Measurements from ENCODE around the gene BCAS1.

The BCAS1 gene

DNA sequence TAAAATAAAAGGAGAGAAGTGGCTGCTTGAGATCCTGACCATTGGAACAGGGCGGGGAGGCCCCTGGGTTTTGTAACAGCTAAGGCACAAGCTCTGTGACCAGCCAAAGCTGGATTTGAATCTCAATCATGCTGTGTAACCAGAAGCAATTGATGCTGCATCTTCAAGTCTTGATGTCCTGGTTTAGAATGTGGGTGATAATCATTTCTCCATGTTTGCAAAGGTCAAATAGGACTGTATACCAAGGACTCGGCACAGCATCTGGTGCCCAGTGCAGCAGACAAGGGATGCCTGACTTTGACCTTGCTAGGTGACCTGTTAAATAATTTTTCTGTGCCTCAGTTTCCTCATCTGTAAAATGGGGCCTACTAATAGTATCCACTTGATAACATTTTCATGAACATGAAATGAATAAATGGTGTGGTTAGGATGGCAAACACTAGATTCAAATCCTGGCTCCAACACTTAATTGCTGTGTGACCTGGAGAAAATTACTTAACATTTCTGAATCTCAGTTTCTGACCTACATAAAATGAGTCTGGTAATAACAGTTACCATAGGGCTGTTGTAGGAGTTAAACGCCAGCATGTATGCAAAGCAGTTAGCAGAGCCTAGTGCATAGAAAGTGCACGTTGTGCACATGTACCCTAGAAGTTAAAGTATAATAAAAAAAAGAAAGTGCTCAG, 46.3 kb upstream of the BCAS1 start:
- DNase-seq (ENCODE audit: low read depth in 1 of 2, low spot score in 1 of 2), result no peak
- Histone ChIP-seq H3K4me3 (replicated peaks; ENCODE audit: insufficient read depth, low read length) (no peak overlapping the region), H3K27me3 (ENCODE audit: insufficient read depth, poor library complexity, severe bottlenecking) (no peaks in the 10 kb centered on the region), H3K27ac (replicated peaks) (no peak overlapping the region)
- no peak for TF ChIP-seq SPI1 (IDR thresholded peaks at IDR 0.05; ENCODE audit: borderline replicate concordance, low read depth)
- no peak for TF ChIP-seq GABPA (IDR thresholded peaks at IDR 0.05; ENCODE audit: low read depth)
- TF ChIP-seq, protein P1, sequence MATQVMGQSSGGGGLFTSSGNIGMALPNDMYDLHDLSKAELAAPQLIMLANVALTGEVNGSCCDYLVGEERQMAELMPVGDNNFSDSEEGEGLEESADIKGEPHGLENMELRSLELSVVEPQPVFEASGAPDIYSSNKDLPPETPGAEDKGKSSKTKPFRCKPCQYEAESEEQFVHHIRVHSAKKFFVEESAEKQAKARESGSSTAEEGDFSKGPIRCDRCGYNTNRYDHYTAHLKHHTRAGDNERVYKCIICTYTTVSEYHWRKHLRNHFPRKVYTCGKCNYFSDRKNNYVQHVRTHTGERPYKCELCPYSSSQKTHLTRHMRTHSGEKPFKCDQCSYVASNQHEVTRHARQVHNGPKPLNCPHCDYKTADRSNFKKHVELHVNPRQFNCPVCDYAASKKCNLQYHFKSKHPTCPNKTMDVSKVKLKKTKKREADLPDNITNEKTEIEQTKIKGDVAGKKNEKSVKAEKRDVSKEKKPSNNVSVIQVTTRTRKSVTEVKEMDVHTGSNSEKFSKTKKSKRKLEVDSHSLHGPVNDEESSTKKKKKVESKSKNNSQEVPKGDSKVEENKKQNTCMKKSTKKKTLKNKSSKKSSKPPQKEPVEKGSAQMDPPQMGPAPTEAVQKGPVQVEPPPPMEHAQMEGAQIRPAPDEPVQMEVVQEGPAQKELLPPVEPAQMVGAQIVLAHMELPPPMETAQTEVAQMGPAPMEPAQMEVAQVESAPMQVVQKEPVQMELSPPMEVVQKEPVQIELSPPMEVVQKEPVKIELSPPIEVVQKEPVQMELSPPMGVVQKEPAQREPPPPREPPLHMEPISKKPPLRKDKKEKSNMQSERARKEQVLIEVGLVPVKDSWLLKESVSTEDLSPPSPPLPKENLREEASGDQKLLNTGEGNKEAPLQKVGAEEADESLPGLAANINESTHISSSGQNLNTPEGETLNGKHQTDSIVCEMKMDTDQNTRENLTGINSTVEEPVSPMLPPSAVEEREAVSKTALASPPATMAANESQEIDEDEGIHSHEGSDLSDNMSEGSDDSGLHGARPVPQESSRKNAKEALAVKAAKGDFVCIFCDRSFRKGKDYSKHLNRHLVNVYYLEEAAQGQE (IDR thresholded peaks at IDR 0.05; ENCODE audit: insufficient replicate concordance, low read depth), result no peak
- TF ChIP-seq POLR2AphosphoS5 (IDR thresholded peaks at IDR 0.05; ENCODE audit: low read depth), result no peak
- TF ChIP-seq, protein P2, sequence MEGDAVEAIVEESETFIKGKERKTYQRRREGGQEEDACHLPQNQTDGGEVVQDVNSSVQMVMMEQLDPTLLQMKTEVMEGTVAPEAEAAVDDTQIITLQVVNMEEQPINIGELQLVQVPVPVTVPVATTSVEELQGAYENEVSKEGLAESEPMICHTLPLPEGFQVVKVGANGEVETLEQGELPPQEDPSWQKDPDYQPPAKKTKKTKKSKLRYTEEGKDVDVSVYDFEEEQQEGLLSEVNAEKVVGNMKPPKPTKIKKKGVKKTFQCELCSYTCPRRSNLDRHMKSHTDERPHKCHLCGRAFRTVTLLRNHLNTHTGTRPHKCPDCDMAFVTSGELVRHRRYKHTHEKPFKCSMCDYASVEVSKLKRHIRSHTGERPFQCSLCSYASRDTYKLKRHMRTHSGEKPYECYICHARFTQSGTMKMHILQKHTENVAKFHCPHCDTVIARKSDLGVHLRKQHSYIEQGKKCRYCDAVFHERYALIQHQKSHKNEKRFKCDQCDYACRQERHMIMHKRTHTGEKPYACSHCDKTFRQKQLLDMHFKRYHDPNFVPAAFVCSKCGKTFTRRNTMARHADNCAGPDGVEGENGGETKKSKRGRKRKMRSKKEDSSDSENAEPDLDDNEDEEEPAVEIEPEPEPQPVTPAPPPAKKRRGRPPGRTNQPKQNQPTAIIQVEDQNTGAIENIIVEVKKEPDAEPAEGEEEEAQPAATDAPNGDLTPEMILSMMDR (IDR thresholded peaks at IDR 0.05; ENCODE audit: insufficient read depth, low read length), result no peak

DNA sequence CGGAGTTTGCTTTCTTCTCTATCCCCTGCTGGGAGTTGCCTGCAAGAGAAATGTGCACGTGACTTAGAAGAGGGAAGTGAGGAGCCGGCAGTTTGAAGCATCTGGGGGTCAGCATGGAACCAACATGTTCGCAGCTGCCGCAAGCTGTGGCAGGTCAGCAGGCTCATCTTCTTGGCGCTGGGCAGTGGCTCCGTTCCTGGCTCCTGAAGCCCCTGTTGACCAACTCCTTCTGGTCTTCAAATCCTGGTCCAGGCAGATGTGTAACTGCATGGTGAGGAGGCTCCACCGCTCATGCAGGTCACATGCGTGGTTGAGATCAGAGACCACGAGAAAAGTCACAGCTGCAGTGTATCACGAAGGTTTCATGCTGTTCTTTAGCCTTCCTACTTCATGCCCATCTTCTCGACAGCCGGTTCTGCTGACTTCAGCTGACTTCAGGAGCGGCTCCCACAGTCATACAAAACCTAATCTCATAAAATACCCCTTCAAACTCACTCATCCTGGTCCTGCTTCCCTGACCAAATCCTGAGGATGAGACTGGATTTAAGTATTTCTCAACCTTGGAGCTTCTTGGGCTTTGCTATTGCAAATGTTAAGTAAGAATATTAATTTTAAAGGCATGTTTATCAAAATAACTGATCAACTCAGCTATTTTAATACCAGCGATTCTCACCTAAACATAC, 44.9 kb upstream of the BCAS1 start:
- H3K27me3 ChIP-seq (ENCODE audit: insufficient read depth, poor library complexity, severe bottlenecking), result no peaks in the 10 kb centered on the region
- DNase-seq (ENCODE audit: low read depth in 1 of 2, low spot score in 1 of 2), result peak in 1 of 2 experiments; percentile 50
- H3K27ac ChIP-seq (replicated peaks), result no peak overlapping the region
- no peak overlapping the region for H3K4me3 ChIP-seq (replicated peaks; ENCODE audit: insufficient read depth, low read length)
- peak; percentile 78 for TF ChIP-seq SPI1 (IDR thresholded peaks at IDR 0.05; ENCODE audit: borderline replicate concordance, low read depth)
- TF ChIP-seq, protein P1 (IDR thresholded peaks at IDR 0.05; ENCODE audit: insufficient replicate concordance, low read depth), result no peak

DNA sequence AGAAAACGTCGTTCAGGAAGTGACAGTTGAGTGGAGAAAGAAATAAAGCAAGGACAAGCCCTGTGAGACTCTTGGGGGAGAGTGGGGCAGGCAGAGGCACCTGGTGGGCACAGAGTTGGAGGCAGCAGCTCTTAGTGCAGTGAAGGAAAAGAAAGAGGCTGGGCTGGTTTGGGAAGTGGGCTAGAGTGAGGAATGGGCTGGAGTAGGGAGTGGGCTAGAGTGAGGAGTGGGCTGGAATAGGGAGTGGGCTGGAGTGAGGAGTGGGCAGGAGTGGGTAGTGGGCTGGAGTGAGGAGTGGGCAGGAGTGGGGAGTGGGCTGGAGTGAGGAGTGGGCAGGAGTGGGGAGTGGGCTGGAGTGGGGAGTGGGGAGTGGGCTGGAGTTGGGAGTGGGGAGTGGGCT, 43.7 kb upstream of the BCAS1 start:
- Histone ChIP-seq H3K4me3 (replicated peaks; ENCODE audit: insufficient read depth, low read length) (no peak overlapping the region), H3K27ac (replicated peaks) (no peak overlapping the region), H3K27me3 (ENCODE audit: insufficient read depth, poor library complexity, severe bottlenecking) (no peaks in the 10 kb centered on the region)
- no peak for DNase-seq (ENCODE audit: low read depth in 1 of 2, low spot score in 1 of 2)
- TF ChIP-seq POLR2AphosphoS5 (IDR thresholded peaks at IDR 0.05; ENCODE audit: low read depth) (no peak), SPI1 (IDR thresholded peaks at IDR 0.05; ENCODE audit: borderline replicate concordance, low read depth) (no peak), GABPA (IDR thresholded peaks at IDR 0.05; ENCODE audit: low read depth) (no peak)
- TF ChIP-seq, protein P2 (IDR thresholded peaks at IDR 0.05; ENCODE audit: insufficient read depth, low read length), result no peak
- TF ChIP-seq, protein P1 (IDR thresholded peaks at IDR 0.05; ENCODE audit: insufficient replicate concordance, low read depth), result no peak
